Measurements from ENCODE around the gene PARP2. TPM values are rescaled to one million over a fixed set of nuclear protein-coding genes. Genes with fewer than 3 reads are reported as not detected.

The PARP2 gene, protein sequence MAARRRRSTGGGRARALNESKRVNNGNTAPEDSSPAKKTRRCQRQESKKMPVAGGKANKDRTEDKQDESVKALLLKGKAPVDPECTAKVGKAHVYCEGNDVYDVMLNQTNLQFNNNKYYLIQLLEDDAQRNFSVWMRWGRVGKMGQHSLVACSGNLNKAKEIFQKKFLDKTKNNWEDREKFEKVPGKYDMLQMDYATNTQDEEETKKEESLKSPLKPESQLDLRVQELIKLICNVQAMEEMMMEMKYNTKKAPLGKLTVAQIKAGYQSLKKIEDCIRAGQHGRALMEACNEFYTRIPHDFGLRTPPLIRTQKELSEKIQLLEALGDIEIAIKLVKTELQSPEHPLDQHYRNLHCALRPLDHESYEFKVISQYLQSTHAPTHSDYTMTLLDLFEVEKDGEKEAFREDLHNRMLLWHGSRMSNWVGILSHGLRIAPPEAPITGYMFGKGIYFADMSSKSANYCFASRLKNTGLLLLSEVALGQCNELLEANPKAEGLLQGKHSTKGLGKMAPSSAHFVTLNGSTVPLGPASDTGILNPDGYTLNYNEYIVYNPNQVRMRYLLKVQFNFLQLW
- 10.1 and 18.9 TPM in 2 replicates for total RNA-seq

DNA sequence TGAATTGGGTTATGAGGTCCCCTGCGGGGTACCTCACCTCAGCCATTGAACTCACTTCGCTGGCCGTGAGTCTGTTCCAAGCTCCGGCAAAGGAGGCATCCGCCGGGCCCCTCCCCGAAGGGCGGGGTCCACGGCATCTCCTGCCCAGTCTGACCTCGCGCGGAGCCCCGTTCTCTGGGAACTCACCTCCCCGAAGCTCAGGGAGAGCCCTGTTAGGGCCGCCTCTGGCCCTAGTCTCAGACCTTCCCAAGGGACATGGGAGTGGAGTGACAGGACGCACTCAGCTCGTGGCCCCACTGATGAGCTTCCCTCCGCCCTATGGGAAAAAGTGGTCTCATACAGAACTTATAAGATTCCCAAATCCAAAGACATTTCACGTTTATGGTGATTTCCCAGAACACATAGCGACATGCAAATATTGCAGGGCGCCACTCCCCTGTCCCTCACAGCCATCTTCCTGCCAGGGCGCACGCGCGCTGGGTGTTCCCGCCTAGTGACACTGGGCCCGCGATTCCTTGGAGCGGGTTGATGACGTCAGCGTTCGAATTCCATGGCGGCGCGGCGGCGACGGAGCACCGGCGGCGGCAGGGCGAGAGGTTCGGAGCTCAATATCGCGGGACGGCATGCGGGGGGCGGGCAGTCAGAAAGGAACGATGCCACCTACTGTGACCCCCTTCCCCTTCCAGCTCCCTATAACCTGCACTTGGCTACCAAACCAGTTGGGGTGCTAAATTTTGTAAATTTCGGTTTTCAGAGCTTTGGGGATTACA, at the start of gene PARP2:
TSS of gene PARP2 (plus strand) at position 544 of the 770 bp plus-strand sequence. CDS start at position 551, 7 bp downstream.

DNA sequence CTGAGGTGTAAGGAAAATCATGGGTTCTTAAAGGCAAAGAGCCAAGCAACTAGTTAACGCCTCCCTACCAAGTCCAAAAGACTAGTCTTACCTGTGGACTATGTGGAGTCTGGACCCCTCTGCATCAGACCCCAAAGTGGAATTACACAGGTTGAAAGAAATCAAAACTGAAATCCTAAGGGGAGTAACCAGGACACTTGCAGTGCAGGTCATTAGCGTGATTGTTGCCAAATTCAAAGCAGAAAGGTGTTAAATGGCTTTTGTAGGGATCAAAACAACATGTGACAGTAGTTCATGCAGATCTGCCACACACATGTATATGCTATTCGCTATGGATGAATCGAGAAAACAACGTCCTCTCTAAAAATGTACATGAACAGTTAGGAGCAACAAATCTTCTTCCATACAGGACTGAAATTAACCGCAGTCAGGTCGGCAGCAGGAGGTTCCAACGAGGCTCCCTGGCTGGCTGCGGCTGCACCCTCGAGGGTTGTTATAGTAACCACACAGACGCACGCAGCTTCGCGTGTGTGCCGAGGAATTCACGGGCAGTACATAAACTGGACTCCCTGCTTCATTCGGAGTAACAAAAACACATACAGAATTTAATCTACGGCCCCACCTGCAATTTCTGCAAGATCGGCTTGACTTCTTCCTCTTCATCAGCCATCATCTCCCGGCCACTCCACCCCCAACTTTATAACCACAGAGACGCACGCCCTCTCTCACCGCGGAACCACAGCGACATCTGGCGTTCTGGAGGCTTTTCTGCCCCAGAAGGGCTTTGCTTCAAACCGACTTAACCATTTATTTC, 38.0 kb upstream of the PARP2 start, which contains the start of gene TTC5:
TSS of gene TTC5 (minus strand) at position 687 of the 814 bp plus-strand sequence. CDS start at position 673, 14 bp downstream.

DNA sequence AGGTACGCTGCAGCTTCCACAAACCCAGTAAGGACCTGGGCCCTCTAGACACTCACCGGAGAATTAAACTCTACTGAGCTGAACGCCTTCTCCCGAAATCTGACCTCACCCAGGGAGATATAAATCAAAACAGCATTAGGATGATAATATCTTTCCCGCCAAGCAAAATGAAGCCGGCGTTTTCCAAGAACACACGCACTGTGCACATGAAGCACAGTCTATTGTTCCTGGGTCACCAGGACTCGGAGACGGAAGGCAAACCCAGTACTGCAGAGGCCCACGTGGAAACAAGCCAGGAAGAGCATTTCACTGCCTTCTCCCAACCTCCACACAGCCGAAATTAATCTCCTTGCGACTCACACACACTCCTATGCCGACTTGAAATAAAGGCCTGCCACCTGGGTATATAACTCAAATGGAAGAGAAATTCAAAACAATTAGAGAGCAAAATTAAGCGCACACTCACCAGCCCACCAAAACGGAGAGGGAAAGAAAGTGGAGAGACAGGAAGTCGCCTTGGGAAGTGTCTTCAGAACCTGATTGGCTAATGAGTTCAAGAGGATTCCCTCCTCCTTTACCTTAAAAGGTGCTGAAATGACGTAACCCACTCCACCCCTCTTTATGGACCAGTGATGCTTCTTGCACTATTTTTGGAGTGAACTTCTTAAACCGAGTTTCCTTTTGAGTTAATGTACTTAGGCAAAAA, 10.5 kb upstream of the PARP2 start, which contains the start of gene CCNB1IP1:
TSS of gene CCNB1IP1 (minus strand) at position 492 of the 706 bp plus-strand sequence. CDS start 16,756 bp downstream, outside the sequence.

Small RNAs within 50 kb of the gene (small RNA-seq; reads per million reads assigned to genes)
- gene SNORA79B (ENCODE audit: low replicate concordance), result 3.5 reads per million, percentile 82 among the genes with 10 or more reads in this experiment
- gene SNORD126 (ENCODE audit: low replicate concordance), result 233 reads per million, percentile 99 among the genes with 10 or more reads in this experiment

Other genes starting within 250 kb of the PARP2 start
- gene OR4K17, start 232.9 kb upstream of the PARP2 start, total RNA-seq, result not detected in 2 replicates
- not detected in 2 replicates for gene OR4N5, start 204.8 kb upstream of the PARP2 start, total RNA-seq
- not detected in 2 replicates for gene OR11G2, start 152.7 kb upstream of the PARP2 start, total RNA-seq
- not detected in 2 replicates for gene OR11H6, start 119.9 kb upstream of the PARP2 start, total RNA-seq
- not detected in 2 replicates for gene OR11H7, start 114.7 kb upstream of the PARP2 start, total RNA-seq
- gene OR11H4, start 104.3 kb upstream of the PARP2 start, total RNA-seq, result not detected in 2 replicates
- 19.7 and 21.0 TPM in 2 replicates for gene TTC5, start 37.7 kb upstream of the PARP2 start, total RNA-seq
- 36.2 and 44.9 TPM in 2 replicates for gene CCNB1IP1, start 10.4 kb upstream of the PARP2 start, total RNA-seq
- gene TEP1, start 69.9 kb downstream of the PARP2 start, total RNA-seq, result 15.8 and 27.2 TPM in 2 replicates
- under 0.01 TPM in 1 of 2 replicates, not detected in the other for gene KLHL33, start 92.5 kb downstream of the PARP2 start, total RNA-seq
- gene OSGEP, start 111.2 kb downstream of the PARP2 start, total RNA-seq, result 31.3 and 60.0 TPM in 2 replicates
- gene APEX1, start 111.6 kb downstream of the PARP2 start, total RNA-seq, result 70.2 and 100 TPM in 2 replicates
- gene PIP4P1, start 117.8 kb downstream of the PARP2 start, total RNA-seq, result 24.3 and 43.5 TPM in 2 replicates
- gene PNP, start 125.8 kb downstream of the PARP2 start, total RNA-seq, result 79.7 and 104 TPM in 2 replicates
- gene RNASE10, start 161.9 kb downstream of the PARP2 start, total RNA-seq, result not detected in 2 replicates
- not detected in 2 replicates for gene RNASE9, start 217.4 kb downstream of the PARP2 start, total RNA-seq
- not detected in 2 replicates for gene RNASE11, start 244.4 kb downstream of the PARP2 start, total RNA-seq
- gene RNASE12, start 247.7 kb downstream of the PARP2 start, total RNA-seq, result not detected in 2 replicates